ENCODE results near the gene BMPR1B. TPM values are rescaled to one million over a fixed set of nuclear protein-coding genes. Genes with fewer than 3 reads are reported as not detected.

Gene BMPR1B
- polyA plus RNA-seq, 10 donors: 7.6 to 17.5 (median 12.9) TPM

DNA sequence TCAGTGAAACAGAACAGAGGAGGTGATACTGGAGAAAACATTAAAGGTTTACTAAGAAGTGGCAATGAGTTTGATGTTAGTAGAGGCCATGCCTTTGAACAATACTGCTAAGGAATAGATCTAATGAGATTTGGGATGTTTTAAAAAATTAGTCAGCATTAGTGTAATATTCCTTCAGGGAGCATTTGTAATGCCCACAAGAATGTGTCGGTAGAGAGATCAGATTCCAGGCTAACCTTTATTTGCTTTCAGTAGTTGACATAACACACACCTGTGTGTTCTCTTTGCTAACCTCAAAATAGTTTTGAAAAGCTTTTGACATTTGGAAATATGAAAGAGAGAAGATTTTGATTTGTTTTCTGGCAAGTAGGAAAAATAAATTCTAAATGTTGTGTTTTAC lies 328.8 kb downstream of the BMPR1B start:
- DNase-seq: no peak

DNA sequence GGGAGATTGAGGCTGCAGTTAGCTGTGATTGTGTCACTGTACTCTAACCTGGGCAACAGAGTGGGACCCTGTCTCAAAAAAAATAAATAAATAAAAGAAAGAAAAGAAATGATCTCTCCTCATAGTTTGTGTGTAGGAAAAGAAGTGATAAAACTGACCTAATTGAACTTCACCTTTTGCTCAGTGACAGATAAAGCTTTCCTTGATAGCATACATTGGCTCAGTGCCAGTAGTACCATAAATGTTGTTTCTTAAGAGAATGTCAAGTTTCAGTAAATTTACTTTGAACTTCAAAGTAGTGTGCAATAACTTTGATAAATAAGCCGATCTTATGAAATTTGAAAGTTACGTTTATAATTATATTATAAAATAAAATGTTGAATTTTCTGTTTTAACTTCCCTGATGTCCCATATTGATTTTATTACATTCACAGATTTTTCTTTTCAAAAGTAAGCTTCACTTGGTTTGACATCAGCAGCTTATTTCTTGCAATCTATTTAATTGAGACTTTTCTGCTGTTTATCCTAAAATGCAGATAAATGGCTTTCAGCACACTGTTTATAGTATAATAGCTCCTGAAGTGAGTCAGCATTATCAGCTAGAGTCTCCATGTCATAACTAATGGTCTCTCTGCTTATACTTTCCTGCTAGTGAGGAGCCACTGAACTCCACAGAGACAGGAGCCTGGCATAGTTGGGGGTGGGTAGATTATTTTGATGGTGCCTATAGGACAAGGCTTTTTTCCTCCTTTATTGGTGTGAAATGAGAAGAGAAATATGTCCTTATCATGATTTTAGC lies 330.1 kb downstream of the BMPR1B start:
- no peak for DNase-seq

DNA sequence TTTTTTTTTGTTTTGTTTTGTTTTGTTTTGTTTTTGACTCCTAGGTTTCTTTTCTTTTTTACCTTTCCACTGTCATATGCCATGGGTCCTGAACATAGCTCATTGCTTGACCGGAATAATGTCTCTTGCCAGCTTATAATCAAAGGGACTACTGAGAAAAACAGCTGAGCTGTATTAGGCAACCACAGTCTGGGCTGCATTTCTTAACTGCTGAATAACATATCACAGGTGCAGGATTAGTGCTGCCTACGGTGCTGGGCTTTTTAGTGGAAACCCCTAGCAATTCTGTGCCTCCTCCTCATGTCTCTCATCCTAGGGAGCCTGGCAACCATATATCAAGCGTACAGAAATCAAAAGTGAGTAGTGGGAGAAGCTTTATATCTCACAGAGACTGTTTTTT lies 333.5 kb downstream of the BMPR1B start:
- DNase-seq: peak; percentile 29 to 65 (median 43)

DNA sequence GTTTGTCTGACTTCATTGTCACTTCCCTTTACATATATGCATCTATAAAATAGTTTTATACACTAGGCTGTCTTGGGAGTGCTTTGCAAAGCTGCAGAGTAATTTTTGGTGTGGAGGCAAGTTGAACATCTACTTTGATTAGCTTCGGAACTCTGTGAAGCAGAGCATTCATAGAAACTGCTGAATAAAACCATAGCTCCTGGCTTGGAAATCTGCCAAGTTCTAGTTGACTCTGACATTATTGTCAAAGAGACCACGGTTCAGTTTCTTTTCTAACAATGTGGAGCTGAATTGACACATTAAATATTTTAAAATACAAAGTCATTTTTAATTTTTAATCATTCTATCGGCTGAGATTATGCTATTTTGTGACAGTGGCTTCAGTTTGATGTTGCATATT lies 335.0 kb downstream of the BMPR1B start:
- peak; percentile 28 to 60 (median 37) for DNase-seq

DNA sequence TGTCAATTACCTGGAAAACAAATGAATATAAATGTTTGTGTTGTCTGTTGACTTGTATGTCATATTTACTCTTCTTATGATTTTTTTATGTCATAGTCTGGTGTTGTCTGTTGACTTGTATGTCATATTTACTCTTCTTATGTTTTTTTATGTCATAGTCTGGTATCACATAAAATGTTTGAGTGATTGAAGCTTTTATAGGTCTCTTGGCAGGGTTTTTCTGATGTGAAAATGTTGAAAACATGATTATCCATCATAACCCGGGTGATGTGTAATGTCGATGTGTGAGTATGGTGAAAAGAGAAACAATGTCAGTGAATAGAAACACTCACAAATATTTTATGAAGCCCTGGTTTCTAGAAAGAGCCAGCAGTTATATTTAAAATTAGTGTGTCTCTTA lies 335.7 kb downstream of the BMPR1B start:
- no peak for DNase-seq

DNA sequence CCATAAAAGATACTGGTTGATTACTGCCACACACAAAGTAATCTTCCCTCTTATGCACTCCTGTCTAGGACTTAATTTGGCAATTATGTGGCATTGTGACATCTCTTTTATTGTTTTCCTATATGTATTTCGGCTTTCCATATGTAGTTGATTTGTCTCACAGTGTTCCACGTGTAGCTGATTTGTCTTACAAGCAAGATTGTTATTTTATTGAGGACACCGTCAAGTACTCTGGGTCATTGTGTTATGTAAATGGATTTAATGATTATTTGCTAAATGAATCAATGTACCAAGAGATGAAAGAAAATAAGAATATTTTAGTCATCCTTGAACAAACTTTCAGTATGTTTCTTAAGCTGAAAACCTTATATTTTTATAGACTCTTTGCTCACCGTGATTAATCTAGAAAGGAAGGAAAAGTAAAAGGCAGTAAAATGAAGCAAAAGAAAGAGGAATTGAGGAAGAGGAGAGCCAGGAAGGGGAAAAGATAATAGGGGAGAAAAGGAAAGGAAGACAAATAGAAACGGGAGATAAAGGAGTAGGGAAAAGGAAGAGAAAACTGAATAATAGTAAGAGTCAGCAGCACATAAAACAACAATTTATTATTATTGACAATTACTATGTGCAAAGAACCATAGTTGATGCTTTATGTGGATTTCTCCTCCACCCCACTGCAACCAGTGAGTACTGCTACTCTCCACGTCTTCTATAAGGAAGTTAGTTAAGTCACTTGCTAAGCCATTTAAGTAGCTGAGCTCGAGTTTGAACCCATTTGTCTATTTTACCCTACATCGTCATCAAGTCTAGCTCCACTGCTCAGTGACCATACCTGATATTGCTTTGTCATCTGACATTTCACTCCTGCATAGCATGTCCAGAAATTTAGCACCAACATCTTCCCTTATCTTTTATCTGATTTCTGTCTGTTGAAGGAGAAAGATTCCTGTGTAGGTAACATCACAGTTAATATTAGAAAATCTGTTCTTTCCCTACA lies 336.5 kb downstream of the BMPR1B start:
- no peak for DNase-seq

DNA sequence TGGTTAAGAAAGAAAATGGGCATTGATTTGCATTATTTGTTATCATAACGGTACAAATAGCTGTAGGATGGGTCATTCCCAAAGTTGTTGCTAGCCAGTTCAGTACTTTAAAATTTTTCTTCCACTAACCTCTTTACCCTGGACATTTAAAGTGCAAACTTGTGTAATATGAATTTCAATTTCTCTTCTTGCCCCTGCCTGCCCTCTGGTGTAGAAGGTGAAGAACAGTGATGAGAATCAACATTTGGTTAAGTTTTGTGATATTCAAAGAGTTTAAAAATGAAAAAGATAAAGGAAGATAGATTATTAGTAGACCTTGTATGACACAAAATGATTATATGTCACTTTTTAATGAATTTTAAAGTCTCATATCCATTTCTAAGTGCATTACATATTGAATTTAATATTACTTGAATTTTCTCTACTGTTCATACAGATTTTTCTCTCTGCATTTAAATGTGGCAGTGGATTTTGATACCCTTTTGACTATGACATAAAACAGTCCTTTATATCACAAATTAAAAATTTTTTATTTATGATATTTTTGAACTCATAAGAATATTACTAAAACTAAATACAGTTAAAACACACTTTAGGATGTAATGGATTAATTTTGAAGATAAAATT lies 337.7 kb downstream of the BMPR1B start:
- DNase-seq: peak; percentile 49 to 77 (median 51)

DNA sequence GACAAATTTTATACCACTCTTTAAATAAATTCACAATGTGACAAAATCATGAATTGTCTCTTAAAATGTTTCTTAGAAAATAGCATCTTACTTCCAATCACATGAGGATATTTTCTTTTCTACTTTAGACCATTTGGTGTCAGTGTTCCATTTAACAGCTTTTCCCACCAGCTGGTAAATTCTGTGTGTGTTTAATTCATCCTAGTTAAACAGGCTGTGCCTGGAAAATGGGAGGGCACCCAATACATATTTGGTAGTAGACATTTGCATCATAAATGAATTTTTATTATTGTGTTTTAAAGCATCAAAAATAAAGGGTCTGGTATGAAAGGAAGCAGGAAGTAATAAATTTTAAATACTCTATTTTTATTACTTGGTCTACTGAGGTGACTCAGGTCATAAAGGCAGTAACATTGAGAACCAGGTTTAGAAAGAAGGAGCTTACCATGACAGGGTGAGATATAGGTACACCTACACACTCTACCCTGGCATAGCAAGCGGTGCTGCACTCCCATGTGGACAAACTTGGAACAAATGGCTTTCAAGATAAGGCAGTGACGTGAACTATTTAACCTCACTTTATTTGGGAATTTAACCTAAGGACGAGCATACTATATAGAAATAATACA lies 344.5 kb downstream of the BMPR1B start:
- no peak for DNase-seq

DNA sequence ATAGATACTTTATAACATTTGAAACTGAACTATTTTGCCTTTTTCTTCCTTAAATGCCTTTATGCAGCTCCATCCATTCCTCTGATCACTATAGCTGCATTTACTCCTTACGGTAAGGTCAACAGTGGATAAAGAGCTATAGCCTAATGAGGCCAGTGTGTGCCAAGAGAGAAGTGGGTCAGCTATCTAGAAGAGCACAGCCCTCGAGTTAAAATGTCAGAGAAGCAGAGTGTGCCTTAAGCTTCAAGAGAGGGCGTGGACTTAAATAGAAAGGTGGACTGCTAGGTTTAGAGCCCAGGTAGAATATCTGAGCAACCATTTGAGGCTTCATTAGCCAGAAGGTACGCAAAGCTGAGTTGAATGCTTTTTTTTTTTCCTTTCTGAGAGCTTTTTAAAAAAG lies 347.4 kb downstream of the BMPR1B start:
- DNase-seq: no peak

DNA sequence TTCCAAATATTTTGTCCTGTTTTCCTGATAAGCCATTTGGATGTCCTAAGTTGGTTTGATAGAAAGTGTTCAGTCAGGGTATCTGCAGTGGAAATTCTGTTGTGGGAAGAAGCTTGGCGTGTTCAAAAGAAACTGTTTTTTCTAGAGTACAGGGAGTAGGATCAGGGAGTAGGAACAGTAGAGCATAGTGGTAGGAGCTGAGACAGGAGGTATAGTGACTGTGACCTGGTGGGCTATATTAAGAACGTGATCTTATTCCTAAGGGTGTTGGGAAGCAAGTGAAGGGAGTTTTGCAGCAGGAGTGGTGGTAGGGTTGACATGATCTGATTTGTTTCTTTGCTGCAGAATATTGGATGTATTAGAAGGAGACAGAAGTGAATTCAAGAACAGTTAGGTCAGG lies 348.2 kb downstream of the BMPR1B start:
- no peak for DNase-seq

DNA sequence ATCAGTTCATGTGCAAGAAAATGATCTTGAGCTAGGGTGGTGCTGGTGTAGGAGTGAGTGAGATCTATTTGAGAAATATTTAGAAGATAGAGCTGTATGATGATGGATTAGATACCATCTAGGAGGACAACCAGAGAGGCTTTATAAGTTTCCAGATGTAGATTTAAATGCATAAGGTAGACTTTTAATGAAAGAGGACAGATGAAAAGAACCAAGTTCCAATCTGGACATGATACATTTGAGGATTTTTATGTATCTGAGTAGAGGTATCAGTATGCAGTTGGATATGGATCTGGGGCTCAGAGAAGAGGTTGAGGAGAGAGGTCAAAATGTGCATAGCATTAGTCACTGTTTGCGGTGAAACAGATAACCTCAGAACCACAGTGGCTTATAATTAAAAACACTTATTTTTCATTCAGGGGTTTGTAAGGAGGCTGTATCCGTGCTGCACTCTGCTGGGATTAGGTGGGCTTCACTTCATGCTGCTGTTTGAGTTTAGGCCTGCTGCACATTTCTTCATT lies 348.7 kb downstream of the BMPR1B start:
- peak in 1 of 3 donors; percentile 57 for DNase-seq

DNA sequence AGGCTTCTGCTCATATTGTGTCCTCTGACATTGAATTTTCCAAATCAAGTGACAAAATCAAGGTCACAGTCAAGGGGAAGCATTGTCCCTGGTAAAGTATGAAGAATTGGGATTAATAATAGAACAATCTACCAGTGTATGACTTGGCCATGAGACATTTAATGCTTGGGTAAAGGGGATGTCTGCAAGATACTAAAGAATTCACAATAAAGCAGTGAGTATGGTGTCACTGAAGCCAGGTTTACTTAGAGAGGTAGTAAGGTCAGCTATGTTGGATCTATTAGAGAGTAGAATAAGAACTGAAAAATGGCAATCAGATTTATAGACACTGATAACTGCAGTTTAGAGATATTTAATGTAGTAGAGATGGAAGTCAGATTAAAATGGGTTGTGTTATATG lies 349.2 kb downstream of the BMPR1B start:
- no peak for DNase-seq

DNA sequence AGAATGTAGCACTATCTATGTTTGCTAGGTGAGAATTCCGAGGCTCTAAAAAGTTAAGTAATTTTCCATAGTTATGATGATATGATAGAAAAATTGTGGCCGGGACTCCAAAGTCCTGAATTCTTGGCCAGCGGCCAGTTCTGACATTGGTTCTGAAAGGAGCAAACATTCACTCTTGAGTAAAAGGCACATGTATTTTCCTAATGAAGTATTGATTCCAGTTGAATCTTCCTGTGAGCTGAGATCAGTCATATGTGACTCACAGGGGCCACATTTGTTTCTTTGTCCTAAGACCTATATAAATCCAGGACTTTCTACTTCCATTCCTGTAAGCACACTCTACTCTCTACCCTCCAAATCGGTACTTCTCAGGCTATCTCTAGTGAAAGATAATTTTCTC lies 349.9 kb downstream of the BMPR1B start:
- DNase-seq: peak in 1 of 3 donors; percentile 51

DNA sequence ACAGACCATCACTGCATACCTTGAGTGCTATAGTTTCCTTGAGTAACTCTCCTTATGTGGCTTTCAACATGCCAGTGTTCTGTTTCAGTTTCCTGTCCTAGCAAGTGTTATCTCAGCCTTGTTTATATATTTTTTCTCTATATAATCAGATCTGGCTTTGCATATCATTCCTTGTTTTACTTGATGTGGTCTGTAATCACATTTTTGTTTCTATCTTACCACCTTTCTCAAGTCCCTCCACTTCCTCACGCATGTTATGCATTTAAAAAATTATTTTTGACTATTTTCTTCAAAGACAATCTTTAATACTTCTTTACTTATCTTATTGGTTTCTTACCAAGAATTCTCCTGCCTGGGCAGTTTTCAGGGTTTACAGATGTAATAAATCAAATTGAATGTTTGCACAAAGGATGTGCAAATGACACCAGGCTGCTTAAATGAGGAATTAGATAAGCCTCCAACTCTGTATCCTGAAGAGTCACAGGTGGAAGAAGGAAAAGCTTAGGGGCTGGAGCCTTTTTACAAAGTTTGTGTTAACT lies 351.2 kb downstream of the BMPR1B start:
- no peak for DNase-seq

DNA sequence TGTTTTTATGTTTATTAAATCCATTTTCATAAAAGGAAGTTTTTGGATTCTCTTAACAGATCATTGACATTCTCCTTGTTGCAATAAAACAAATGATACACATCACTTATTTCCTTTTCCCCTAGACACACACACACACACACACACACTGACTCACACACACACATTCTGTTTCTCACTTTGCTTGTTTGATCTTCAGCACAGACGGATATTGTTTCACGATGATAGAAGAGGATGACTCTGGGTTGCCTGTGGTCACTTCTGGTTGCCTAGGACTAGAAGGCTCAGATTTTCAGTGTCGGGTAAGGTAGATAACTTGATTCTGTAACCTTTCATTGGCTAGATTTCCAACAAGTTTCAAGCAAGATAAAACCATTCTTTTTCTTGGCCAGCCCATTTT lies 356.8 kb downstream of the BMPR1B start:
- no peak for DNase-seq

DNA sequence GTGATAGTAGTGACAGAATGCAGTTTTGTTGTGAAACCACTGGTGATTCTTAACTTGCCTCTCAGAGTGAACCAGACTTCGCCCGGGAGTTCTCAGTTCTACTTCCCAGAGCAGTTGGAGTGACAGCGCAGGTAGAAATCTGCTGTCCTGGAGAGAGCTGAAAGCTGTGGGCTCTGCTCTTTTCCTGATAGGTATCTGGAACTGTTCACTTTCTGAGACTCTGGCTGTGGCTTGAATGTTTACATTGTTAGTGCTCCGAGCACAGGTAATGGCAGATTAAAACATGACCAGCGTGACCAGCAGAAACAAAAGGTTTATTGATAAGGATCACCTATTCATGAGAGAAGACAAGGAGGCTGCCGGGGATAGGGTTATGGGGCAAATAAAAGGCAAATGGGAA lies 360.7 kb downstream of the BMPR1B start:
- no peak for DNase-seq

DNA sequence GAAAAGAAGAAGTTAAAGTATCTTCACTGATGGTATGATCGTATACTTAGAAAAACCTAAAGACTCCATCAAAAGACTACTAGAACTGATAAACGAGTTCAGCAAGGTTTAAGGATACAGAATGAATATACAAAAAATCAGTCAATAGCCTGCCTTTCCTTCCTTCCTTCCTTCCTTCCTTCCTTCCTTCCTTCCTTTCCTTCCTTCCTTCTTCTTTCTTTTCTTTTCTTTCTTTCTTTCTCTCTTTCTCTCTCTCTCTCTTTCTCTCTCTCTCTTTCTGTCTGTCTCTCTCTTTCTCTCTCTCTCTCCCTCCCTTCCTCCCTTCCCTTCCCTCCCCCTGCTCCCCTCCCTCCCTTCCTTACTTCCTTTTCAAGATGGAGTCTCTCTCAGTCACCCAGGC lies 362.7 kb downstream of the BMPR1B start:
- DNase-seq: no peak

DNA sequence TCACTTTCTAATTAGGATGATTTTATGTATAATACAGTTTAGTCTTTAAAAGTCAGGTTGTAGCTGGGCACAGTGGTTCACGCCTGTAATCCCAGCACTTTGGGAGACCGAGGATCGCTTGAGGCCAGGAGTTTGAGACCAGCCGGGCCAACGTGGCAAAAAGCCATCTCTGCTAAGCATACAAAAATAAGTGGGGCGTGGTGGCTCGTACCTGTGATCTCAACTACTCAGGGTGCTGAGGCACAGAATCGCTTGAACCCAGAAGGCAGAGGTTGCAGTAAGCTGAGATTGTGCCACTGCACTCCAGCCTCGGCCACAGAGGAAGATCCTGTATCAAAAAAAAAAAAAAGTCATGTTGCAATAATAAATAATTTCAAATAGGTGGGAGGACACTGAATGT lies 364.2 kb downstream of the BMPR1B start:
- DNase-seq: no peak

DNA sequence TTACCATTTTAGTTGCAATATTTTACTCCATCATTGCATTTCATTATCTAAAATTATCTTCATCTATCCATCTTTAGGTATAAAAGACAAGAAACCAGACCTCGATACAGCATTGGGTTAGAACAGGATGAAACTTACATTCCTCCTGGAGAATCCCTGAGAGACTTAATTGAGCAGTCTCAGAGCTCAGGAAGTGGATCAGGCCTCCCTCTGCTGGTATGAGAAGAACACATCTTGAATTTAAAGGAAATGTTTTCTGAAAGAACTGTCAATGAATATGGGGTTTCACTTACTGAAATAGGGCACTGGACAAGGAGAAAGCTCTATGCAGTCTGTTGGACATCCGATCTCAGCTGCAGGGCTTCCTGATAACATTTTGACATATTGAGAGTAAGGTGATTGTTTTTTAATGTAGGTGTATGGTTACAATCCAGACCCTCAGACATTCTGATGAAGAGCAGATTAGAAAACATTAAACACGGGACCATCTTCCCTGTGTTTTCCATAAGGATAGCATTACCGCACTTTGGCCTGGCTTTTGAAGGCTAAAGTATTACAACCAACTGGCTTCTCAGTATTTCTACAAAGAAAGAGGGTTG lies 367.2 kb downstream of the BMPR1B start:
- peak; percentile 54 to 73 (median 56) for DNase-seq

DNA sequence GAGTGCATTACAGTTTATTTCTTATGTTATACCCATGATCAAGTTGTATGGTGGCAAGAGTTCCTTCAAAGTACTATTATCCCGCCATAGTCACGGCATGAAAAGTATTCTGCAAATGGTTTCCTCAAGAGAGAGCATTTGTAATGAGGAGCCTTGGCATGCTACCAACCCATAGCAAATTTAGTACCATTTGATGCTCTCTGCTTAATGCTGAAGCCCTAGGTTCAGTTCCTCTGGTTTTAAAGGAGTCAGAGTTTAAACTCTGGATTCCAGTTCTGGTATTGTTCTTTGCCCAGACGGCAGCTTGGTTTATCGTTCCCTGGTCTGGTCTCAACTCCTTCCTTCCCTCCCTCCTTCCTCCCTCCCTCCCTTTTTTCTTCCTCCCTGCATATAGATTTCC lies 371.3 kb downstream of the BMPR1B start:
- DNase-seq: peak in 1 of 3 donors; percentile 34

DNA sequence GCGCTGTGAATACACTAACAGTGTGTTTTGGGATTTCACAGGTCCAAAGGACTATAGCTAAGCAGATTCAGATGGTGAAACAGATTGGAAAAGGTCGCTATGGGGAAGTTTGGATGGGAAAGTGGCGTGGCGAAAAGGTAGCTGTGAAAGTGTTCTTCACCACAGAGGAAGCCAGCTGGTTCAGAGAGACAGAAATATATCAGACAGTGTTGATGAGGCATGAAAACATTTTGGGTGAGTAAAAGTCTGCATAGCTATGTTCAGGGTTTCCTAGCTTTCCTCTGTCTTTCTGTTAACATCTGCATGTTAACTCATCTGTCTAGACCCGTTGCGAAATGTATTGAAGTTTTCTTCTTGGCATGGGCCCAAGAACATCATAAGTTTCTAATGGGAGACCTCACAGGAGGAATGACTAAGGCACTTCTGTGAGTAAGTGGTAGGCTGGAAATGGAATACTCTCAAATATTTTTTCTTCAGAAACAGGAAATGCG lies 372.1 kb downstream of the BMPR1B start:
- DNase-seq: peak; percentile 89 to 99 (median 92)

All from muscle of back (tissue), 11 donors.